ENCODE measurements around the gene SLX9. TPM values are rescaled to one million over a fixed set of nuclear protein-coding genes. Genes with fewer than 3 reads are reported as not detected.
"Not testable (repeated sequence)": the region's sequence is repeated elsewhere in the genome, so short reads cannot be mapped to it uniquely, and the experiment has no call there.

Gene SLX9
- total RNA-seq, 1 donor from 2014 or later: 30.4 TPM

DNA sequence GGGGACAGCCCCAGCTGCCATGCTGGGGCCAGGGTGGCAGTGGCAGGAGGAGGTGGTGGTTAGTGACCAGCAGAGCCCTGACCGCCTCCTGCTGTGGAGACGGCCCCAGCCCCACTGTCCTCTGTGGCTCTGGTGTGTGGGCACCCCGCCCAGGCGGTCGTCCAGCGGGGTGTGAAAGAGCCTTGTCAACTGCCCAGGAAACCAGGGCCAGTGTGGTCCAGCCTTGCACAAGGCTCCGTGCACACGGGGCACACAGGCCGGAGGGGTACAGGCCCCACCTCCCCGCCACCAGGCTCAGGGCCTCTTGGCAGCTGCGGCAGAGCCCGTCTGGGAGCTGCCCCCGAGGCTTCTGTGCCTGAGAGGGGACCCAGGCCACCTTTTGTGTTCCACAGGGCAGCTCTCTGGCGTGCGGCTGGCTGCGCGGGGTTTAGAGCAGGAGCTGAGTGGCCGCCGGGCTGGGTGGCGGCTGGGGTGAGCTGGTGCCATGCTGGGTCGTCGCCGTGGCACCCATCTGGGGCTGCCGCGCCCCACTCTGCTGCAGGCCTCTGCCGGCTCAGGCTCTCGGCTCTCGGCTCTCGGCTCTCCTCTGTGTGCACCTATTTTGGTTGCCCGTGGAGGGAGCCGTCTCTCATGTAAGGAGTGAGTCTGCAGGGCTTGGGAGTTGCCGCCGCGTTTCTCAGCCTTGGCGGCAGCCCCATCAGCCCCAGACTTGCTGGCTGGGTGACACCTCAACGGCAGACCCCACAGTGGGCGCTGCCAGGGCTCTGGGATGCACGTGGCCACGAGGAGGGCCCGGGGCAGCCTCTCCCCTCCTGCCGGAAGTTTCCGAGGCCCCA lies 36.1 kb downstream of the SLX9 start:
- peaks cover 10% of the 10 kb centered on the region for H3K36me3 Mint-ChIP-seq (ENCODE audit: unreplicated experiment)
- TF ChIP-seq, protein P1, sequence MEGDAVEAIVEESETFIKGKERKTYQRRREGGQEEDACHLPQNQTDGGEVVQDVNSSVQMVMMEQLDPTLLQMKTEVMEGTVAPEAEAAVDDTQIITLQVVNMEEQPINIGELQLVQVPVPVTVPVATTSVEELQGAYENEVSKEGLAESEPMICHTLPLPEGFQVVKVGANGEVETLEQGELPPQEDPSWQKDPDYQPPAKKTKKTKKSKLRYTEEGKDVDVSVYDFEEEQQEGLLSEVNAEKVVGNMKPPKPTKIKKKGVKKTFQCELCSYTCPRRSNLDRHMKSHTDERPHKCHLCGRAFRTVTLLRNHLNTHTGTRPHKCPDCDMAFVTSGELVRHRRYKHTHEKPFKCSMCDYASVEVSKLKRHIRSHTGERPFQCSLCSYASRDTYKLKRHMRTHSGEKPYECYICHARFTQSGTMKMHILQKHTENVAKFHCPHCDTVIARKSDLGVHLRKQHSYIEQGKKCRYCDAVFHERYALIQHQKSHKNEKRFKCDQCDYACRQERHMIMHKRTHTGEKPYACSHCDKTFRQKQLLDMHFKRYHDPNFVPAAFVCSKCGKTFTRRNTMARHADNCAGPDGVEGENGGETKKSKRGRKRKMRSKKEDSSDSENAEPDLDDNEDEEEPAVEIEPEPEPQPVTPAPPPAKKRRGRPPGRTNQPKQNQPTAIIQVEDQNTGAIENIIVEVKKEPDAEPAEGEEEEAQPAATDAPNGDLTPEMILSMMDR (IDR thresholded peaks at IDR 0.05): no peak
- no peaks in the 10 kb centered on the region for H3K9me3 Mint-ChIP-seq (ENCODE audit: unreplicated experiment)
- peaks cover 30% of the 10 kb centered on the region for H3K4me1 Mint-ChIP-seq (ENCODE audit: unreplicated experiment)
- H3K27ac Mint-ChIP-seq (ENCODE audit: unreplicated experiment): no peak overlapping the region
- H3K4me3 Mint-ChIP-seq (ENCODE audit: unreplicated experiment): no peak overlapping the region
- DNase-seq (ENCODE audit: extremely low spot score, unreplicated experiment): no peak
- H3K27me3 Mint-ChIP-seq (ENCODE audit: unreplicated experiment): no peaks in the 10 kb centered on the region

DNA sequence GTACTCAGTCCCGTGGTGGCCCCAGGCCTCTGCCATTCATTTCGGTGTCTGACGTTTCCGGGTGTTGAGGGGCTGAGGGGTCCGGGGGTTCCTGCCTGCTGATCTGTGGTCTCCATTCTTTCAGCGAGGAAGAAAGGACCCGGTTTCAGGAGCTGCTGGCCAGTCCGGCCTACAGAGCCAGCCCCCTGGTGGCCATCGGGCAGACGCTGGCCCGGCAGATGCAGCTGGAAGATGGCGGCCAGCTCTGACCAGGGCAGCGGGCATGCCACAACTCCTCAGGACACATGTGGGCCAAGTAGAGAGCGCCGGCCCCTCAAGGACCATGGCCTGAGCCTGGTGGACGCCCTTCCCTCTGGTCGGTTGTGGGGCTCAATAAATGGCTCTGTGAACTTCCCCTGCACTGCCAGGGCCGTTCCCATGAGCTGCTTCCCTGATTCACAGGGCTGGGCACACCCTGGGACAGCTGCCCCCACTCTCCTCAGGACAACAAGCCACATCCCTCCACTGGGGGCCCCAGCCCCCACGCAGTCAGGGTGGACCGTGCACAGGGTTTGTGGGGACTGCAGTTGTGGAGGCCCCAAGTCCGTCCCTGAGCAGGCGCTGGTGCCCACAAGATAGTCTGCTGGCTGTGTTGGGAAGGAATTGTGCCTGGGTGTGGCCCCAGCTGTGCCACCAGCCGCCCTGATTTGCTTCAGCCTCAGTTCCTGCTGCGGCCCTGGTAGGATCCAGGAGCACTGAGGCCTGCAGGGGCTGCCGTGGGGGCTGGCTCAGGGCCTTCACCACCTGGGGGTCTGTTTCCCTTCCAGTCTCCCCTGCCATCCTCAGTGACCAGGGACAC lies 36.9 kb downstream of the SLX9 start:
- Mint-ChIP-seq H3K4me1 (ENCODE audit: unreplicated experiment) (peaks cover 26% of the 10 kb centered on the region), H3K36me3 (ENCODE audit: unreplicated experiment) (peaks cover 10% of the 10 kb centered on the region)
- not testable (repeated sequence) for H3K27ac Mint-ChIP-seq (ENCODE audit: unreplicated experiment); H3K9me3 Mint-ChIP-seq (ENCODE audit: unreplicated experiment); H3K27me3 Mint-ChIP-seq (ENCODE audit: unreplicated experiment); DNase-seq (ENCODE audit: extremely low spot score, unreplicated experiment); H3K4me3 Mint-ChIP-seq (ENCODE audit: unreplicated experiment)
- TF ChIP-seq, protein P1 (IDR thresholded peaks at IDR 0.05): peak; percentile 41

DNA sequence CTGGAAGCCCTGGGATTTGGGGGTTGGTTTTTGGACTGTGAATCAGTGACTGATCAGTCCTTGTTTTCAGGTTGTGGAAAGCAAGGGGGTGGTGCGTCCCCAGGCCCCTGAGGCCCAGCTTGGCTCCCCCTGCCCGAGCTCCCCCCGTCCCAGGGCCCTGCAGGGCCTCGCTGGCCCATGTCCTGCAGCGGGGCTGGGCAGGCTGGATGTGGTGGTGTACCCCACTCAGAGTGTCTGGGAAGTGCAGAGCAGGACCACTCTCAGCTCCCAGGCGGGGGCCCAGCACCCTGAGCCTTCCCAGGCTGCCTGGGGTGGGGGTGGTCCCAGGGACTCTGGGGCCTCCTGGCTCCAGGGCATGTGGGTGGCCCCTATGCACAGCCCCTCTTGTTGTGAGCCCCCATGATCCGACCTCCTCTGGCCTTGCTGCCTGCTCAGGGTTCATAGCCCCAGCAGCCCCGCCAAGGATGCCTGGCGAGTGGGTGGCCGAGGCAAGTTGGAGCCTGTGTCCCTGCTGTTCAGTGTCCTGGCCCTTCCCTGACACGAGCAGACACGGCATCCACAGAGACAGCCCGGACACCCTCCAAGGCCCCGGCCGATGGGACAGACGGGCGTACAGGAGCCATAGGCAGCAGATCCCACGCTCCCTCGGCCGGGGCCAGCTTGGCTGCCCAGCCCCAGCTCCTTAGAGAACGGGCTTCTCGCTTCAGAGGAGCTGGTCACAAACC lies 37.9 kb downstream of the SLX9 start:
- H3K4me3 Mint-ChIP-seq (ENCODE audit: unreplicated experiment): no peak overlapping the region
- TF ChIP-seq, protein P1 (IDR thresholded peaks at IDR 0.05): no peak
- DNase-seq (ENCODE audit: extremely low spot score, unreplicated experiment): no peak
- no peaks in the 10 kb centered on the region for H3K27me3 Mint-ChIP-seq (ENCODE audit: unreplicated experiment)
- H3K4me1 Mint-ChIP-seq (ENCODE audit: unreplicated experiment): peaks cover 21% of the 10 kb centered on the region
- no peaks in the 10 kb centered on the region for H3K9me3 Mint-ChIP-seq (ENCODE audit: unreplicated experiment)
- no peak overlapping the region for H3K27ac Mint-ChIP-seq (ENCODE audit: unreplicated experiment)
- H3K36me3 Mint-ChIP-seq (ENCODE audit: unreplicated experiment): peaks cover 10% of the 10 kb centered on the region

DNA sequence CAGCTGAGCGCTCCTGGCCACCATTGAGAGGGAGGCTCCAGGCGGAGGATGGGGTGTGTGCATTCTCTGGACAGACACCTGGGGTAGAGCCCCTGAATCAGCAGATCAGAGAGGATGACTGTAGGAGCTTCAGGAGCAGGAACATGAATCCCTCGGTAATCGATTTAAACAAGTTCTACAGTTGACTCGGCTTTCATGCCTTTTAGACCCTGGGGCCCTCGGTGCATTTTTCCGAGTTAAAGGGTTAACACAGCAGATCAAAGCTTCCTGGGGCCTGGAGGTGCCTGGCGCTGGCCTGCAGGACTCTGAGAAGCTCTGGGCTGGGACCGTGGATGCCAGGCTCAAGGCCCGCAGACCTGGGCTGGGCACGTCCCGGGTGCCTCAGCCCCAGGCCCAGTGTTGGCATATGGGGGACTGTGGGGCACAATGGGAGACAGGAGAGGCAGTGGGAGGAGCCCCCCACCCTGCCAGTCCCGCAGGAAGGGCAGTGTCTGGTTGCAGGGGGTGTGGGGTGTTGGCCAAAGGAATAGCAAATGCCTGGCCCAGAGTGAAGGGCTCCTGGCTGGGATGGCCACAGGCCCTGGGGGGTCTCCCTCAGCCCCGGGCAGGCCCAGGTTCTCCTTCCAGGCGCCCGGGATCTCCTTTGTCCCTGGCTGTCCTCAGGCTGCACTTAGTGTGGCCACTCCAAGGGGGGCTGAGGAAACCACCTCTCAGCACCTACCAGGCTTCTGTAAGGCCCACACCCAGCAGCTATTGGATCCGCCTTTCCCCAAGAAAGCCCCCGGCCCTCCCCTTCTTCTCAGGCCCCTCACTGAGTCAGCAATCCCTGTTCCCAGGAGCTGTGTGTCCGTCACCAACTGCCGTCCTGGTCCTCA lies 40.1 kb downstream of the SLX9 start:
- DNase-seq (ENCODE audit: extremely low spot score, unreplicated experiment): no peak
- Mint-ChIP-seq H3K27ac (ENCODE audit: unreplicated experiment) (no peak overlapping the region), H3K36me3 (ENCODE audit: unreplicated experiment) (peaks cover 4% of the 10 kb centered on the region), H3K9me3 (ENCODE audit: unreplicated experiment) (no peaks in the 10 kb centered on the region), H3K4me3 (ENCODE audit: unreplicated experiment) (no peak overlapping the region), H3K27me3 (ENCODE audit: unreplicated experiment) (no peaks in the 10 kb centered on the region), H3K4me1 (ENCODE audit: unreplicated experiment) (peaks cover 20% of the 10 kb centered on the region)
- TF ChIP-seq, protein P1 (IDR thresholded peaks at IDR 0.05): no peak
